Measurements from ENCODE around the gene CHL1.
"Not testable (repeated sequence)": the region's sequence is repeated elsewhere in the genome, so short reads cannot be mapped to it uniquely, and the experiment has no call there.

CHL1 gene

DNA sequence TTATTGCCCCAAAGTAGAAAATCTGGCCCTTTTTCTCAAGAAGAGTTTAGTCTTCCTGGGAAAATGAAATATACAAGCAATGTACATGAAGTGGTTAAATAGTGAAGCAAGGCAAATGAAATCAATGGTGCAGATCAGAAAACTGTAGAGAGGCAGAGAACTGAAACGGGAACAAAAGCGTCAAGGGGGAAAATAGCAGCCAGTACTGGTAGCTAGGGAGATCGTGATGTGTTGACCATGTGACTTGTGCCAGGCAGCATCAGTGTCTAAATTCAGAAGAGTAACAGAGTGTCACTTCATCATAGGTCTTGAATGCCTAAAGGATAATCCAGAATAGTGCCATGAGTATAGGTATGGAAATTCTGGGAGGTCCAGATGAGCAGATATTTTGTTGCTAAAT, 163.1 kb downstream of the CHL1 start:
- TF ChIP-seq, protein P1, sequence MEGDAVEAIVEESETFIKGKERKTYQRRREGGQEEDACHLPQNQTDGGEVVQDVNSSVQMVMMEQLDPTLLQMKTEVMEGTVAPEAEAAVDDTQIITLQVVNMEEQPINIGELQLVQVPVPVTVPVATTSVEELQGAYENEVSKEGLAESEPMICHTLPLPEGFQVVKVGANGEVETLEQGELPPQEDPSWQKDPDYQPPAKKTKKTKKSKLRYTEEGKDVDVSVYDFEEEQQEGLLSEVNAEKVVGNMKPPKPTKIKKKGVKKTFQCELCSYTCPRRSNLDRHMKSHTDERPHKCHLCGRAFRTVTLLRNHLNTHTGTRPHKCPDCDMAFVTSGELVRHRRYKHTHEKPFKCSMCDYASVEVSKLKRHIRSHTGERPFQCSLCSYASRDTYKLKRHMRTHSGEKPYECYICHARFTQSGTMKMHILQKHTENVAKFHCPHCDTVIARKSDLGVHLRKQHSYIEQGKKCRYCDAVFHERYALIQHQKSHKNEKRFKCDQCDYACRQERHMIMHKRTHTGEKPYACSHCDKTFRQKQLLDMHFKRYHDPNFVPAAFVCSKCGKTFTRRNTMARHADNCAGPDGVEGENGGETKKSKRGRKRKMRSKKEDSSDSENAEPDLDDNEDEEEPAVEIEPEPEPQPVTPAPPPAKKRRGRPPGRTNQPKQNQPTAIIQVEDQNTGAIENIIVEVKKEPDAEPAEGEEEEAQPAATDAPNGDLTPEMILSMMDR (conservative IDR thresholded peaks at IDR 0.05; ENCODE audit: low read depth, low read length), result no peak
- no peak for DNase-seq (ENCODE audit: low read depth)
- no peak overlapping the region for H3K4me3 ChIP-seq (ENCODE audit: low read length)

- H3K4me3 ChIP-seq (ENCODE audit: low read length), result no peak overlapping the region
- DNase-seq (ENCODE audit: low read depth), result no peak
- TF ChIP-seq, protein P1 (conservative IDR thresholded peaks at IDR 0.05; ENCODE audit: low read depth, low read length), result no peak
Measured at GRCh38 chr3:362681-363338, 166.2 kb downstream of the CHL1 start.

GRCh38 chr3:364287-364686, 167.7 kb downstream of the CHL1 start:
- TF ChIP-seq, protein P1 (conservative IDR thresholded peaks at IDR 0.05; ENCODE audit: low read depth, low read length), result no peak
- no peak for DNase-seq (ENCODE audit: low read depth)
- H3K4me3 ChIP-seq (ENCODE audit: low read length), result no peak overlapping the region

- no peak overlapping the region for H3K4me3 ChIP-seq (ENCODE audit: low read length)
- DNase-seq (ENCODE audit: low read depth), result no peak
- TF ChIP-seq, protein P1 (conservative IDR thresholded peaks at IDR 0.05; ENCODE audit: low read depth, low read length), result no peak
Measured at GRCh38 chr3:365268-365667, 168.7 kb downstream of the CHL1 start.

DNA sequence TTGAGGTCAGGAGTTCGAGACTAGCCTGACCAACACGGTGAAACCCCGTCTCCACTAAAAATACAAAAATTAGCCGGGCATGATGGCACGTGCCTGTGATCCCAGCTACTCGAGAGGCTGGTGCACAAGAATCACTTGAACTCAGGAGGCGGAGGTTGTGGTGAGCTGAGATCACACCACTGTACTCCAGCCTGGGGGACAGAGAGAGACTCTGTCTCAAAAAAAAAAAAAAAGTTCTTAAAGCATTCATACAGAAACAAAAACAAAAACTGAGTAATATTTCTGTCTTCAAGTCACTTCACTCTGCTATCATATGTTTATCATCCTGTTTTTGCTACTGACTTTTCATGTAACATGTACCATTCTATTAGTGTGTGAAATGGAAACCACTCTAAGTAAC, 169.7 kb downstream of the CHL1 start:
- DNase-seq (ENCODE audit: low read depth); H3K4me3 ChIP-seq (ENCODE audit: low read length): not testable (repeated sequence)

DNA sequence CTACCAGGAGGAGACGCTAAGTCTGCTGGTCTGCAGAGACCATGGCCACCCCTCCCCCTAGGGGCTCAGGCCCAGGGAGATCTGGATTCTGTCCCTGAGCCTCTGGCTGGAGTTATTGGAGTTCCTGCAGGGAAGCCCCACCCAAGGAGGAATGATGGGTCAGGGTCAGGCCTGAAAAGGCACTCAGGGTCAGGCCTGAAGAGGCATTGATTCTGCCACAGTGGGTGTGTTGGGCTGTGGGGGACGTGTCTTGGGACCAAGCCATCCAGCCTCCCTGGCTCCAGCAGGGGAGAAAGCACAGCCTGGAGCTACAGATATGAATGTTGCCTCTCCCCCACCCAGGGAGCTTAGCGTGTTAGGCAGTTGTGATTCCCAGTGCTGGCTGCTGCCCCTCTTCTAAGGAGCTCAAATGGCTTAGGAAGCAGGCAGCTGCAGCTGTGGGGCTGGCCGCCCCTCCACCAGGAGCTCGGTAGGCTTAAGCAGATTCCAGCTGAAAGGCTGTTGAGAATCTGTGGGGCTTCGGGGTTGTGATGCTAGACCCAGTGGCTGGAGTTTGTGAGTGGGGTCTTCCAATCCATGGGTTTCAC, 176.7 kb downstream of the CHL1 start:
- TF ChIP-seq, protein P1 (conservative IDR thresholded peaks at IDR 0.05; ENCODE audit: low read depth, low read length), result no peak
- DNase-seq (ENCODE audit: low read depth), result no peak
- no peak overlapping the region for H3K4me3 ChIP-seq (ENCODE audit: low read length)

DNA sequence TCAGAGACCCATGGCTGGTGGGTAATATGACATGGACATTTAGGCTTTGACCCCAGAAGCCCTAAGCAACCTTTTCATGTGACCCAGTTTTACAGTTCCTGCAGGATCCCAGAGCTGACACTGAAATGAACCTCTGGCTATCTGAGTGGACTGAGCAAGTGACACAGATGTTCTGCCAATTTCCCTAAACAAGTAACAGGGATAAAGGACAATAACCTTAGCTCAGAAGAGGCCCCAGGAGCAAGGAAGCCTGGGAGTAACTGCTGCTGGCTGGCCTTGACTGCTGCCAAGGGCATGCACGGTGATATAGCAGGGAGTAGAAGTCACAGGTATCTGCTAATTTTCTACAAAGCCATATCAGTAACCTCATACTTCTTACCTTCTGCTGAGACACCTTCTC, 177.9 kb downstream of the CHL1 start:
- no peak overlapping the region for H3K4me3 ChIP-seq (ENCODE audit: low read length)
- TF ChIP-seq, protein P1 (conservative IDR thresholded peaks at IDR 0.05; ENCODE audit: low read depth, low read length), result no peak
- DNase-seq (ENCODE audit: low read depth), result no peak
